Subcutaneous adipose tissue (tissue), 4 donors: ENCODE results near the gene ASPA. TPM values are rescaled to one million over a fixed set of nuclear protein-coding genes. Genes with fewer than 3 reads are reported as not detected.

Experiments used
- CTCF ChIP-seq: fragments of 450-650 bp; IDR thresholded peaks from one replicate; pipeline ENCODE4 v1.5.1; 2016; ENCODE audit warnings: low read depth, mild to moderate bottlenecking, control low read depth, antibody characterized with exemption, moderate library complexity
- total RNA-seq, 4 donors: library from RNA; depleted of rRNA; stranded (reverse); fragments of >200 nt; gene quantifications; one replicate each; pipeline ENCODE4 v1.1.0, GENCODE V29; 2016

Gene ASPA
- 1 to 10 TPM; 3.4 to 6.6 (median 5.6) TPM for total RNA-seq

GRCh38 chr17:3475812-3476610, at the start of gene ASPA:
Gene ASPA (plus strand): TSS chr17:3475997. CDS start chr17:3476160, 163 bp downstream.
- no peak for TF ChIP-seq CTCF

GRCh38 chr17:3433741-3434140, 42.1 kb upstream of the ASPA start, which contains the start of gene OR1E2:
Gene OR1E2 (minus strand): TSS chr17:3433841. CDS start chr17:3433841, 0 bp downstream.
- TF ChIP-seq CTCF = no peak

GRCh38 chr17:3438368-3438767, 37.4 kb upstream of the ASPA start:
- no peak for TF ChIP-seq CTCF

GRCh38 chr17:3440451-3440850, 35.3 kb upstream of the ASPA start:
- no peak for TF ChIP-seq CTCF

- no peak for TF ChIP-seq CTCF
Observed at GRCh38 chr17:3447625-3448024, 28.2 kb upstream of the ASPA start.

- TF ChIP-seq CTCF = no peak
Observed at GRCh38 chr17:3448059-3448665, 27.6 kb upstream of the ASPA start.

- TF ChIP-seq CTCF = no peak
Observed at GRCh38 chr17:3469529-3469928, 6.3 kb upstream of the ASPA start.
